ENCODE data around the gene SCAMP1.

- TF ChIP-seq CTCF (tag by site-specific recombination; IDR thresholded peaks at IDR 0.05) (no peak), ZNF777 (tag by site-specific recombination; IDR thresholded peaks at IDR 0.05; ENCODE audit: borderline replicate concordance) (no peak), ZBTB26 (tag by site-specific recombination; optimal IDR thresholded peaks at IDR 0.05) (no peak), ZNF792 (tag by site-specific recombination; IDR thresholded peaks at IDR 0.05) (no peak), ZNF555 (tag by site-specific recombination; conservative IDR thresholded peaks at IDR 0.05) (no peak), ZFP41 (tag by site-specific recombination; IDR thresholded peaks at IDR 0.05; ENCODE audit: borderline replicate concordance) (no peak), ZNF670 (tag by site-specific recombination; IDR thresholded peaks at IDR 0.05; ENCODE audit: low read depth) (no peak), ZBTB21 (tag by site-specific recombination; IDR thresholded peaks at IDR 0.05) (no peak), ZBTB48 (tag by site-specific recombination; IDR thresholded peaks at IDR 0.05) (no peak), OSR2 (tag by site-specific recombination; IDR thresholded peaks at IDR 0.05) (no peak), REPIN1 (tag by site-specific recombination; IDR thresholded peaks at IDR 0.05; ENCODE audit: low read depth) (no peak), PBX3 (CRISPR knock-in tag; IDR thresholded peaks at IDR 0.05) (no peak), ZNF324 (tag by site-specific recombination; IDR thresholded peaks at IDR 0.05) (no peak), ZNF776 (tag by site-specific recombination; IDR thresholded peaks at IDR 0.05; ENCODE audit: borderline replicate concordance) (no peak)
Measured at GRCh38 chr5:78467140-78467539, 106.7 kb downstream of the SCAMP1 start.
